Naive thymus-derived CD8-positive, alpha-beta T cell (primary cell): ENCODE results near the gene RPS13. TPM values are rescaled to one million over a fixed set of nuclear protein-coding genes. Genes with fewer than 3 reads are reported as not detected.
A peak's percentile ranks its signal among the peaks of the same experiment; 100 is the strongest.
"Not testable (repeated sequence)": the region's sequence is repeated elsewhere in the genome, so short reads cannot be mapped to it uniquely, and the experiment has no call there.

ENCODE experiments used
- ATAC-seq, 2 donors: fragments of 150-1000 bp; cut with Tn5 transposase in 1 of 2; sonication (Bioruptor Pico), chemical (Tn5 transposase) in 1 of 2; 1 replicate in 1 of 2; 2 replicates in 1 of 2; pipeline ENCODE4 v1.10.0; 2021; ENCODE audit warnings: mild to moderate bottlenecking in 2 of 2, moderate library complexity in 2 of 2
- POLR2A ChIA-PET: fragments of 350-600 bp; sonication (Branson Sonifier 250); formaldehyde crosslinking; loops from one replicate; lab custom pipeline; 2021; ENCODE audit warnings: antibody characterized with exemption; lab: Charles Lee
- DNase-seq, 10 donors: peaks; one replicate each; pipeline versions ENCODE4 v3.0.0 to v3.0.0-alpha.2; 2020 to 2022
- H3K27ac Mint-ChIP-seq, 10 donors: one replicate each; pipeline ENCODE4 v1.8.0; 2020 to 2022; ENCODE audit warnings: mild to moderate bottlenecking in 10 of 10, mixed read lengths in 10 of 10, moderate library complexity in 4 of 10, inconsistent platforms in 1 of 10
- H3K27me3 Mint-ChIP-seq, 5 donors: one replicate each; pipeline ENCODE4 v1.8.0; 2021 to 2022; ENCODE audit warnings: mixed read lengths in 5 of 5
- H3K36me3 Mint-ChIP-seq, 3 donors: one replicate each; pipeline ENCODE4 v1.8.0; 2020 to 2022; ENCODE audit warnings: mixed read lengths in 3 of 3, mild to moderate bottlenecking in 2 of 3, inconsistent platforms in 1 of 3
- H3K4me1 Mint-ChIP-seq, 4 donors: one replicate each; pipeline ENCODE4 v1.8.0; 2021 to 2022; ENCODE audit warnings: mixed read lengths in 4 of 4
- H3K4me3 Mint-ChIP-seq, 10 donors: one replicate each; pipeline ENCODE4 v1.8.0; 2020 to 2022; ENCODE audit warnings: mild to moderate bottlenecking in 10 of 10, mixed read lengths in 10 of 10, moderate library complexity in 6 of 10, inconsistent platforms in 1 of 10
- H3K9me3 Mint-ChIP-seq, 9 donors: one replicate each; pipeline ENCODE4 v1.8.0; 2020 to 2022; ENCODE audit warnings: mixed read lengths in 9 of 9, mild to moderate bottlenecking in 3 of 9, inconsistent platforms in 1 of 9, moderate library complexity in 1 of 9
- polyA plus RNA-seq, 3 donors: library from polyadenylated mRNA; unstranded; fragments of 300-500 nt; fragmentation: Illumina TruSeq; gene quantifications; one replicate each; pipeline ENCODE4 v1.2.3, GENCODE V29; 2021
- total RNA-seq, 8 experiments: library from RNA in 2 of 8; stranded (reverse) in 2 of 8; gene quantifications; one replicate each; pipeline ENCODE4 v1.2.3 and lab custom pipeline; 2021 to 2026

The RPS13 gene
- total and polyA plus RNA-seq, 5 experiments from 2014 or later = 2,203 to 3,144 (median 2,659) TPM

GRCh38 chr11:17075506-17075905 is 2.0 kb downstream of the RPS13 start:
- POLR2A ChIA-PET = interaction anchor here (1.0 to 1.3 kb wide), 3 partner anchors 9 to 337 kb away, joined by 3 to 10 read pairs (median 4); partner anchors contain the start of gene C11orf58
- peak overlapping the region; percentile 40 to 99 (median 98) for H3K4me3 Mint-ChIP-seq
- no peak for DNase-seq
- no peaks in the 10 kb centered on the region for H3K9me3 Mint-ChIP-seq
- H3K4me1 Mint-ChIP-seq = peaks cover 27 to 44% (median 40%) of the 10 kb centered on the region in 4 donors
- no peaks in the 10 kb centered on the region for H3K27me3 Mint-ChIP-seq
- H3K36me3 Mint-ChIP-seq = peaks cover 0 to 52% (median 16%) of the 10 kb centered on the region in 3 donors
- H3K27ac Mint-ChIP-seq = peak overlapping the region; percentile 45 to 99 (median 80)
- no peak for ATAC-seq

GRCh38 chr11:17073370-17074027 is 4.0 kb downstream of the RPS13 start:
- POLR2A ChIA-PET = no interaction called here

GRCh38 chr11:17067417-17067816 is 10.1 kb downstream of the RPS13 start:
- no peaks in the 10 kb centered on the region for H3K9me3 Mint-ChIP-seq
- H3K27me3 Mint-ChIP-seq = no peaks in the 10 kb centered on the region
- DNase-seq (no peak), ATAC-seq (no peak)
- POLR2A ChIA-PET = interaction anchor here (1.0 to 1.5 kb wide), 2 partner anchors 8 to 10 kb away, joined by 3 to 4 read pairs; partner anchors contain the start of gene RPS13
- peak overlapping the region in 2 of 10 donors; percentile 41 to 80 for H3K27ac Mint-ChIP-seq
- peaks cover 0 to 6% (median 0%) of the 10 kb centered on the region in 4 donors for H3K4me1 Mint-ChIP-seq
- peaks cover 0 to 12% (median 0%) of the 10 kb centered on the region in 3 donors for H3K36me3 Mint-ChIP-seq
- no peak overlapping the region for H3K4me3 Mint-ChIP-seq

More at GRCh38 chr11:17073370-17074027, 4.0 kb downstream of the RPS13 start:
- no peak for ATAC-seq
- no peaks in the 10 kb centered on the region for H3K27me3 Mint-ChIP-seq
- H3K9me3 Mint-ChIP-seq = no peaks in the 10 kb centered on the region
- H3K27ac Mint-ChIP-seq = peak overlapping the region in 8 of 10 donors; percentile 25 to 80 (median 58)
- peaks cover 26 to 41% (median 38%) of the 10 kb centered on the region in 4 donors for H3K4me1 Mint-ChIP-seq
- H3K4me3 Mint-ChIP-seq = peak overlapping the region in 1 of 10 donors; percentile 5
- DNase-seq = no peak
- peaks cover 0 to 52% (median 16%) of the 10 kb centered on the region in 3 donors for H3K36me3 Mint-ChIP-seq

- ATAC-seq (no peak), DNase-seq (no peak)
- POLR2A ChIA-PET = interaction anchor here (1.0 to 1.5 kb wide), 2 partner anchors 9 to 11 kb away, joined by 3 to 4 read pairs; partner anchors contain the start of gene RPS13
- peak overlapping the region in 2 of 10 donors; percentile 41 to 81 for H3K27ac Mint-ChIP-seq
- peaks cover 0 to 5% (median 0%) of the 10 kb centered on the region in 3 donors for H3K36me3 Mint-ChIP-seq
- no peak overlapping the region for H3K4me3 Mint-ChIP-seq
- no peaks in the 10 kb centered on the region for H3K9me3 Mint-ChIP-seq
- H3K27me3 Mint-ChIP-seq = no peaks in the 10 kb centered on the region
- peaks cover 0 to 6% (median 0%) of the 10 kb centered on the region in 4 donors for H3K4me1 Mint-ChIP-seq
Observed at GRCh38 chr11:17066691-17067090, 10.8 kb downstream of the RPS13 start.

- peak overlapping the region in 1 of 10 donors; percentile 60 for H3K27ac Mint-ChIP-seq
- peaks cover 0 to 2% (median 0%) of the 10 kb centered on the region in 5 donors for H3K27me3 Mint-ChIP-seq
- DNase-seq = no peak
- POLR2A ChIA-PET = no interaction called here
- no peaks in the 10 kb centered on the region for H3K4me1 Mint-ChIP-seq
- no peak overlapping the region for H3K4me3 Mint-ChIP-seq
- H3K9me3 Mint-ChIP-seq = no peaks in the 10 kb centered on the region
- ATAC-seq = no peak
- H3K36me3 Mint-ChIP-seq = no peaks in the 10 kb centered on the region
Observed at GRCh38 chr11:17063171-17064002, 14.1 kb downstream of the RPS13 start.

GRCh38 chr11:17051146-17051545 is 26.3 kb downstream of the RPS13 start:
- H3K27ac Mint-ChIP-seq, H3K9me3 Mint-ChIP-seq, H3K4me3 Mint-ChIP-seq, H3K36me3 Mint-ChIP-seq, H3K4me1 Mint-ChIP-seq, ATAC-seq, POLR2A ChIA-PET, DNase-seq, H3K27me3 Mint-ChIP-seq: not testable (repeated sequence)

GRCh38 chr11:17048491-17048890 is 29.0 kb downstream of the RPS13 start:
- ATAC-seq, H3K27ac Mint-ChIP-seq, H3K36me3 Mint-ChIP-seq, H3K4me3 Mint-ChIP-seq, H3K4me1 Mint-ChIP-seq, DNase-seq, H3K9me3 Mint-ChIP-seq, H3K27me3 Mint-ChIP-seq, POLR2A ChIA-PET: not testable (repeated sequence)

GRCh38 chr11:17046690-17047089 is 30.8 kb downstream of the RPS13 start:
- no peak for ATAC-seq
- Mint-ChIP-seq H3K9me3 (no peaks in the 10 kb centered on the region), H3K4me1 (no peaks in the 10 kb centered on the region), H3K4me3 (no peak overlapping the region), H3K27ac (no peak overlapping the region), H3K27me3 (peaks cover 0 to 7% (median 3%) of the 10 kb centered on the region in 5 donors), H3K36me3 (no peaks in the 10 kb centered on the region)
- POLR2A ChIA-PET = no interaction called here
- DNase-seq = no peak

- Mint-ChIP-seq H3K4me1 (no peaks in the 10 kb centered on the region), H3K9me3 (peaks cover 0 to 28% (median 12%) of the 10 kb centered on the region in 9 donors), H3K27me3 (peaks cover 1 to 25% (median 12%) of the 10 kb centered on the region in 5 donors), H3K36me3 (peaks cover 6 to 18% (median 15%) of the 10 kb centered on the region in 3 donors), H3K4me3 (no peak overlapping the region), H3K27ac (no peak overlapping the region)
- POLR2A ChIA-PET = no interaction called here
- no peak for ATAC-seq
- no peak for DNase-seq
Observed at GRCh38 chr11:17036666-17037658, 40.5 kb downstream of the RPS13 start.

- H3K27ac Mint-ChIP-seq, DNase-seq, H3K4me1 Mint-ChIP-seq, H3K4me3 Mint-ChIP-seq, ATAC-seq, POLR2A ChIA-PET, H3K27me3 Mint-ChIP-seq: not testable (repeated sequence)
- H3K9me3 Mint-ChIP-seq = peaks cover 3 to 28% (median 16%) of the 10 kb centered on the region in 9 donors
- peaks cover 6 to 17% (median 15%) of the 10 kb centered on the region in 3 donors for H3K36me3 Mint-ChIP-seq
Observed at GRCh38 chr11:17034027-17034426, 43.4 kb downstream of the RPS13 start.

GRCh38 chr11:17026487-17027082 is 50.9 kb downstream of the RPS13 start:
- Mint-ChIP-seq H3K4me1 (peaks cover 0 to 2% (median 0%) of the 10 kb centered on the region in 4 donors), H3K36me3 (peaks cover 0 to 16% (median 0%) of the 10 kb centered on the region in 3 donors), H3K27ac (no peak overlapping the region), H3K9me3 (peaks cover 0 to 4% (median 0%) of the 10 kb centered on the region in 9 donors), H3K27me3 (peaks cover 0 to 2% (median 0%) of the 10 kb centered on the region in 5 donors), H3K4me3 (no peak overlapping the region)
- DNase-seq (no peak), ATAC-seq (no peak)
- POLR2A ChIA-PET = interaction anchor here (0.8 kb wide), 1 partner anchor 9 kb away, joined by 3 read pairs; no protein-coding TSS in a partner anchor
